A549 treated with RU486 at 1 μM for 4 hours (cell line): ENCODE measurements around the gene GDPD4. TPM values are rescaled to one million over a fixed set of nuclear protein-coding genes. Genes with fewer than 3 reads are reported as not detected.

Experiments used
- total RNA-seq: library from RNA; stranded (reverse); fragments of 200-300 nt; extraction: Qiagen RNA extraction; gene quantifications from 5 replicates; pipeline ENCODE4 v1.2.3, GENCODE V29; 2022; ENCODE audit warnings: low read depth

Gene GDPD4
- total RNA-seq: not detected in 5 replicates

GRCh38 chr11:77301510-77301909 lies at the start of gene GDPD4:
GDPD4 (minus strand) TSS chr11:77301686; CDS start chr11:77285137, 16,549 bp downstream.

Other genes starting within 250 kb of the GDPD4 start
- 6.4 to 10.0 TPM (median 7.2 TPM) in 5 replicates for gene CAPN5, start 234.7 kb downstream of the GDPD4 start, total RNA-seq
- not detected in 5 replicates for gene OMP, start 198.8 kb downstream of the GDPD4 start, total RNA-seq
- 1.1 to 1.4 TPM (median 1.2 TPM) in 5 replicates for gene MYO7A, start 173.4 kb downstream of the GDPD4 start, total RNA-seq
- 23.1 to 26.7 TPM (median 24.6 TPM) in 5 replicates for gene PAK1, start 172.4 kb upstream of the GDPD4 start, total RNA-seq